ENCODE data around the gene TRIO. TPM values are rescaled to one million over a fixed set of nuclear protein-coding genes. Genes with fewer than 3 reads are reported as not detected.
"Not testable (repeated sequence)": the region's sequence is repeated elsewhere in the genome, so short reads cannot be mapped to it uniquely, and the experiment has no call there.

Gene TRIO
- 145 TPM for total RNA-seq
- long read RNA-seq, partial matches to known transcripts, result 13 of 53 reads
- long read RNA-seq, other reads (novel, unspliced or antisense), result 39 of 53 reads

DNA sequence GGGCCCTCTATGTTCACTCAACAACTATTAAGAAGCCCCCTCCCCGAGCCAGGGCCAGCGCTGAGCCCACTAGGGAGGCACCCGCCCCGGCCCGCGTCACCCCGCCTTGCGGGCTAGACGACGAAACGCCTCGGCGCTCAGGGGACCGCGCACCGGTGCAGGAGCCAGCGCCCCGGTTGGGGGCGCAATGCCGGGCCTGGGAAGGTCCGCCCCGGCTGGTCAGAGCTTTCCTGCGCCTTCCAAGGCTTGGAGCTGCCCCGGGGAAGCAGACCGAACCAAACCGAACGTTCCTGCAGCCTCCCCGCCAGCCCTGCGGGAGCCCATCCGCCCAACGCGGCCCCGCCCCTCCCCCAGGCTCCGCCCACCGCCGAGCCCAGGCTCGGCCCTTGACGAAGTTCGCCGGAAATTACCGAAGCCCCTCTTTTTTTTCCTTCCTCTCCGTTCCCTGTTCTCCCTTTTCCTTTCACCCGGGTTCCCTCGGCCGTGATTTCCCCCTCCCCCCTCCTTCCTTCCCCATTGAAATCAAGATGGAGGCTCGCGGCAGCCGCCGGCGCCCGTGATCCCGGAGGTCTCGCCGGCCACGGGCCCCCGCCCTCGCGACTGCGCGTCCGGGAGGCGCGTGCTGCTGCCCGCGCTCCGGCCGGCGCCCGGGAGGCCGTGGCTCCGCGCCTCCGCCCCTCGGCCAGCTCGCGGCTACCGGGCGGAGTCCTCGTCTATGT is at the start of gene TRIO:
Gene TRIO, plus strand, starts transcription at position 516 of the 719 bp plus-strand sequence. CDS start 384 bp downstream, outside the sequence.
- peak; percentile 96 for DNase-seq (ENCODE audit: low spot score)

DNA sequence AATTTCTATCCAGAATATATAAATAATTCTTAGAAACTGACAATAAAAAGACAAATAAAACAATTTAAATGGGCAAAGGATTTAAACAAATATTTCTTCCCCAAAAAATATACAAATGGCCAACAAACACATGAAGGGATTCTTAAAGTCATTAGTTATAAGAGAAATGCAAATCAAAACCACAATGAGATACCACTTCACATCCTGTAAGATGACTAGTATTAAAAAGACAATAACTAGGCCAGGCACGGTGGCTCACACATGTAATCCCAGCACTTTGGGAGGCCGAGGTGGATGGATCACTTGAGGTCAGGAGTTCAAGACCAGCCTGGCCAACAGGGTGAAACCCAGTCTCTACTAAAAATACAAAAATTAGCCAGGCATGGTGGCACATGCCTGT is 45.8 kb upstream of the TRIO start:
- DNase-seq (ENCODE audit: low spot score), result not testable (repeated sequence)

DNA sequence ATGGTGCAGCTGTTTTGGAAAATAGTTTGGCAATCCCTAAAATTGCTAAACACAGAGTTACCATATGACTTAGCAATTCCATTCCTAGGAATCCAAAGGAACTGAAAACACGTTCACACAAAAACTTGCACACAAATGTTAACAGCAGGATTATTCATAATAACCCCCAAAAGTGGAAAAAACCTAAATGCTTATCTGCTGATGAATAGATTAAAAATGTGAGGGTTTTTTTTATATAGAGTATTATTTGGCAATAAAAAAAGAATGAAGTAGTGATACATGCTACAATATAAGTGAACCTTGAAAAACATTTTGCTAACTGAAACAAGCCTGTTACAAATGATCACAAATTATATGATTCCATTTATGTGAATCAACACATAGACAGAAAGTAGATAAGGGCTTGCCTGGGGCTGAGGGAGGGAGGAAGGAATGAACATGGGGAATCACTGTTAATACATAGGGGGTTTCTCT is 45.1 kb upstream of the TRIO start:
- DNase-seq (ENCODE audit: low spot score), result no peak

- DNase-seq (ENCODE audit: low spot score), result no peak
These were observed 42.9 kb upstream of the TRIO start for GRCh38 chr5:14100281-14100680.

GRCh38 chr5:14101922-14102321 is 41.2 kb upstream of the TRIO start:
- DNase-seq (ENCODE audit: low spot score), result no peak

GRCh38 chr5:14102666-14103065 is 40.5 kb upstream of the TRIO start:
- DNase-seq (ENCODE audit: low spot score), result no peak

DNA sequence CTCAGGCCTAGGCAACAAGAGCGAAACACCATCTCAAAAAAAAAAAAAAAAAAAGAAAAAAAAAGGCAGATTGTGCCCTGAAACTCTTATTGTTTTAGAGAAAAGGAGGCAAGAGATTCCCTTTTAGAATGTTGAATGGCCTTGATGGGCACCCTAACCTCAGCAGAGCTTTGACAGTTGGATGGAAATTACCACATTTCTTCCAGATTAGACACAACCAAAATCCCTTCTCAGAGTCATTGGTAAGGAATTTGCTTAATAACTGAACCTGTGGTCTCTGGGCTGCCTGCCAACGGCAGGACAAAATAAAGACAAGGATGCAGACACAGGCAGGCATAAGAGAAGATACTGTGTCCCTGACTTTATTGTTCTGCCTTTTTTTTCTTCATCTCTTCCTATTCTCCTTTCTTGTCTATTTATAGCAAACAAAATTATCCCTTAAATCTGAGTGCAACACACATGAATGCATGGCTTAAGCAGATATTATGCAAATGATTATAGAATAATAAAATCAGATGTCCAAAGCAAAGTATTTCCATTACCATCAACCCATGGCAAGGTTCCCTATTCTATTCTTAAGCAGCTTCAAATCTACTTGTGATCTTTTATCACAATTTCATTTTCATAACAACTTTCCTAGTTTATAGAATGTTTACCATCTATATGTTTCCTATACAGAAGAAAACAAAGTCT is 37.3 kb upstream of the TRIO start:
- no peak for DNase-seq (ENCODE audit: low spot score)

DNA sequence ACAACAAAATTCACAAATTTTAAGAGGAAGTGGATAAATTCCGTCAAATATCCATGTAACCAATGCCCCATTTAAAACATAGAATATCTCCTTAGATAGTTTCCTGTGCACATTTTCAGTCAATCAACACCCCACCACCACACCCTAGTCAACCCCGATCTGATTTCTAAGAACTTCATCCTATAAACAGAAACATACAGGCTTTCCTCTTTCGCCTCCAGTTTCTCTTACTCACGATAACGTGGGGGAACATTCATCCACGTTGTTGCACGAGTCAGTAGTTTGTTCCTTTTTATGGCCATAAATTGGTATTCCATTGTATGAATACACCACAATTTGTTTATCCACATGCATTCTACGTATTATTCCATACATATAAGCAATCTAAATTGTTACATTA is 35.6 kb upstream of the TRIO start:
- DNase-seq (ENCODE audit: low spot score), result no peak

- no peak for DNase-seq (ENCODE audit: low spot score)
These were observed 34.8 kb upstream of the TRIO start for GRCh38 chr5:14108170-14108996.

- DNase-seq (ENCODE audit: low spot score), result no peak
These were observed 33.9 kb upstream of the TRIO start for GRCh38 chr5:14109041-14109747.

GRCh38 chr5:14109771-14110170 is 33.4 kb upstream of the TRIO start:
- DNase-seq (ENCODE audit: low spot score), result no peak

GRCh38 chr5:14110196-14110595 is 32.9 kb upstream of the TRIO start:
- no peak for DNase-seq (ENCODE audit: low spot score)

DNA sequence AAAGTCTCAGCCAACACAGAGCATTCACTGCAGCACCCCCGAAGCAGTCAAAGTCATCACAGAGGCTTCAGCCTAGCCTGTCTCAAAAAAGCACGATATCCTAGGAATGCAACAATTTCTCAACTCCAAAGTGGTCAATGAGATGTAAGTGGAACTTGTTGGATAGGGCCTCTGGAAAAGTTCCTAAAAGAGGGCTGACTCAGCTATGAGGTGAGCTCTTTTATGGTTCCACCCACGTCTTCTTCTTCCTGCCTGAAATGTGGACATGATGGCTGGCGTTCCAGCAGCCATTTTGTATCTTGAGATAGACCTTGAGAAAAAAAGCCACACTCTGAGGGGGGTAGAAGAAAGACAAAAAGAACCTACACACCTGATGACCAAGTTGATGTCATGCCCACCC is 32.5 kb upstream of the TRIO start:
- DNase-seq (ENCODE audit: low spot score), result no peak

GRCh38 chr5:14112998-14113652 is 30.0 kb upstream of the TRIO start:
- no peak for DNase-seq (ENCODE audit: low spot score)

- no peak for DNase-seq (ENCODE audit: low spot score)
These were observed 28.4 kb upstream of the TRIO start for GRCh38 chr5:14114615-14115251.

GRCh38 chr5:14115323-14115895 is 27.7 kb upstream of the TRIO start:
- DNase-seq (ENCODE audit: low spot score), result no peak

GRCh38 chr5:14118551-14119320 is 24.4 kb upstream of the TRIO start:
- no peak for DNase-seq (ENCODE audit: low spot score)

DNA sequence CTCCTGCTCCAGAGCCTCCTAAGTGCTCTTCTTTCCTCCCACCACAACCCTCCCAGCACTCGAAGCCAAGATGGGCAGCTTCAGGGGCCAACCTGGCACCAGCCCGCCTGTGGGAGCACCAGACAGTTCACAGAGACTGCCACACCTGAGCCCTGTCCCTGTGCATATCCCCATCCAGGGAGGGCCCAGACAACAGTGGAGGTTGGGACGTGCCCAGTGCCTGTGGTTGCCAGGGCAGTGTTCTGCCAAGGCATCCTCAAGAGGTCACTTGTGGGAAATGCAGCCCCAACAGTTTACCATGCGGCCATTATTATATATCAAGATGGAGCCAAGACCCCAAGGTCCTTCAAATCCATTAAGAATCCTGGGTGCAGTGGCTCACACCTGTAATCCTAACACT is 23.0 kb upstream of the TRIO start:
- no peak for DNase-seq (ENCODE audit: low spot score)

- DNase-seq (ENCODE audit: low spot score), result no peak
These were observed 21.6 kb upstream of the TRIO start for GRCh38 chr5:14121552-14121951.

All from mesenteric fat pad (tissue), 1 donor.